Measurements from ENCODE around the gene ZFP36.
A peak's percentile ranks its signal among the peaks of the same experiment; 100 is the strongest.

The ZFP36 gene

GRCh38 chr19:39402346-39403300, 4.0 kb upstream of the ZFP36 start:
- peak overlapping the region; percentile 73 for H3K4me3 ChIP-seq (ENCODE audit: low read depth, low read length)
- DNase-seq (ENCODE audit: low read depth) = peak; percentile 96
- TF ChIP-seq CTCF (IDR thresholded peaks at IDR 0.05; ENCODE audit: insufficient read depth, low read depth, low read length, missing control alignments) = no peak

- H3K4me3 ChIP-seq (ENCODE audit: low read depth, low read length) = peak overlapping the region; percentile 73
- DNase-seq (ENCODE audit: low read depth) = peak; percentile 96
- TF ChIP-seq CTCF (IDR thresholded peaks at IDR 0.05; ENCODE audit: insufficient read depth, low read depth, low read length, missing control alignments) = no peak
These were observed 3.0 kb upstream of the ZFP36 start for GRCh38 chr19:39403331-39404312.

- no peak for TF ChIP-seq CTCF (IDR thresholded peaks at IDR 0.05; ENCODE audit: insufficient read depth, low read depth, low read length, missing control alignments)
- peak overlapping the region; percentile 73 for H3K4me3 ChIP-seq (ENCODE audit: low read depth, low read length)
- DNase-seq (ENCODE audit: low read depth) = no peak
These were observed 1.2 kb upstream of the ZFP36 start for GRCh38 chr19:39405261-39405957.

- peak overlapping the region; percentile 73 for H3K4me3 ChIP-seq (ENCODE audit: low read depth, low read length)
- DNase-seq (ENCODE audit: low read depth) = peak; percentile 88
- TF ChIP-seq CTCF (IDR thresholded peaks at IDR 0.05; ENCODE audit: insufficient read depth, low read depth, low read length, missing control alignments) = no peak
These were observed 540 bp upstream of the ZFP36 start for GRCh38 chr19:39405958-39406655.

GRCh38 chr19:39407410-39407659, 688 bp downstream of the ZFP36 start:
- no peak for DNase-seq (ENCODE audit: low read depth)
- no peak for TF ChIP-seq CTCF (IDR thresholded peaks at IDR 0.05; ENCODE audit: insufficient read depth, low read depth, low read length, missing control alignments)
- peak overlapping the region; percentile 92 for H3K4me3 ChIP-seq (ENCODE audit: low read depth, low read length)
